HepG2 (cell line): ENCODE results near the gene CLIC1. TPM values are rescaled to one million over a fixed set of nuclear protein-coding genes. Genes with fewer than 3 reads are reported as not detected.

Experiments
- ATAC-seq: fragments of 200-7000 bp; cut with Tn5 transposase; 3 replicates; pipeline ENCODE4 v1.9.1; 2020; ENCODE audit warnings: mild to moderate bottlenecking, moderate library complexity
- BruUV-seq: library from RNA; stranded (reverse); fragments of 400-500 nt; replicated peaks from 2 replicates; lab custom pipeline; 2021; lab: Mats Ljungman, UMichigan
- CTCF ChIA-PET: fragments of 300-600 bp; formaldehyde crosslinking; extraction: SDS; loops from one replicate; lab custom pipeline; 2021; ENCODE audit warnings: low total read pairs, inconsistent platforms, low intra/inter-chr PET ratio; lab: Yijun Ruan, JAX
- POLR2A ChIA-PET: fragments of 350-600 bp; sonication (Branson Sonifier 250); formaldehyde crosslinking; loops from one replicate; lab custom pipeline; 2020; ENCODE audit warnings: antibody characterized with exemption, inconsistent platforms; lab: Yijun Ruan, JAX
- DNase-seq: peaks from one replicate; pipeline ENCODE4 v3.0.0-alpha.2; 2015; ENCODE audit warnings: low spot score
- FAIRE-seq: peaks from 3 replicates; lab custom pipeline; 2011; peaks lifted over from hg19 to GRCh38; lab: Jason Lieb, UNC
- H2AFZ ChIP-seq: one replicate; pipeline ENCODE4 v1.6.1; 2011; ENCODE audit warnings: low read length, inconsistent platforms
- H3K27ac ChIP-seq: fragments of 300-600 bp; 3 replicates; pipeline ENCODE4 v1.8.0; 2011; ENCODE audit warnings: mixed run types, mild to moderate bottlenecking, mixed read lengths, low read length, inconsistent platforms; ENCODE audit not compliant: insufficient read depth; ENCODE audit errors: extremely low read length
- H3K27me3 ChIP-seq, 2 experiments: fragments of 200-600 bp in 1 of 2; 2 replicates in 1 of 2; 3 replicates in 1 of 2; pipeline versions ENCODE4 v1.6.0 to v1.8.0; 2011; ENCODE audit warnings: low read length in 2 of 2, mild to moderate bottlenecking in 2 of 2, moderate library complexity in 2 of 2, inconsistent platforms in 1 of 2; ENCODE audit not compliant: insufficient read depth in 2 of 2, control insufficient read depth in 1 of 2
- H3K36me3 ChIP-seq, 2 experiments: fragments of 200-600 bp in 1 of 2; replicated peaks in 1 of 2; 2 replicates in 1 of 2; 3 replicates in 1 of 2; pipeline versions ENCODE4 v1.5.1 to v1.8.0; 2011; ENCODE audit warnings: low read length in 2 of 2, inconsistent platforms in 1 of 2; ENCODE audit not compliant: insufficient read depth in 2 of 2, control insufficient read depth in 1 of 2
- H3K4me1 ChIP-seq: 2 replicates; pipeline ENCODE4 v1.5.1; 2012; ENCODE audit warnings: low read length, inconsistent platforms; ENCODE audit not compliant: insufficient read depth
- H3K4me2 ChIP-seq: 2 replicates; pipeline ENCODE4 v1.6.0; 2011; ENCODE audit warnings: low read depth, low read length, inconsistent platforms
- H3K4me3 ChIP-seq, 3 experiments: fragments of 200-600 bp in 1 of 3; sonication (generic), shearing (Covaris generic) in 1 of 3; replicated peaks in 1 of 3; 2 replicates each; pipeline ENCODE4 v1.5.1; 2011 to 2016; ENCODE audit warnings: low read length in 3 of 3, inconsistent platforms in 2 of 3, low read depth in 2 of 3, mild to moderate bottlenecking in 2 of 3, control low read depth in 1 of 3, mixed read lengths in 1 of 3; ENCODE audit not compliant: insufficient read depth in 1 of 3
- H3K79me2 ChIP-seq: one replicate; pipeline ENCODE4 v1.6.1; 2011; ENCODE audit warnings: low read length, inconsistent platforms; ENCODE audit not compliant: insufficient read depth
- H3K9ac ChIP-seq: 2 replicates; pipeline ENCODE4 v1.6.0; 2011; ENCODE audit warnings: mild to moderate bottlenecking, low read depth, low read length, inconsistent platforms; ENCODE audit not compliant: insufficient read depth
- H3K9me3 ChIP-seq: 2 replicates; pipeline ENCODE4 v1.5.1; 2012; ENCODE audit warnings: mild to moderate bottlenecking, low read length
- H4K20me1 ChIP-seq: 2 replicates; pipeline ENCODE4 v1.6.0; 2011; ENCODE audit warnings: inconsistent platforms, mild to moderate bottlenecking, low read length, moderate library complexity; ENCODE audit not compliant: insufficient read depth
- ATAD3A ChIP-seq: sonication (generic); formaldehyde crosslinking; IDR thresholded peaks from 2 replicates; pipeline ENCODE4 v1.4.0; 2020; ENCODE audit warnings: missing genetic modification reagents
- CCAR2 ChIP-seq: fragments of 200-400 bp; formaldehyde crosslinking; optimal IDR thresholded peaks from 2 replicates; pipeline ENCODE3; 2018; ENCODE audit warnings: low read depth, mild to moderate bottlenecking, low read length, moderate library complexity
- DNMT3B ChIP-seq: conservative IDR thresholded peaks from 2 replicates; pipeline ENCODE4 v1.6.1; 2016; ENCODE audit warnings: missing biosample characterization, control low read depth
- HOXA9 ChIP-seq: sonication (generic); formaldehyde crosslinking; IDR thresholded peaks from 2 replicates; pipeline ENCODE4 v1.8.1; 2022; ENCODE audit warnings: missing genetic modification reagents, mild to moderate bottlenecking, moderate library complexity, borderline replicate concordance
- MED1 ChIP-seq: sonication (generic); formaldehyde crosslinking; IDR thresholded peaks from 2 replicates; pipeline ENCODE4 v1.4.0; 2020; ENCODE audit warnings: missing genetic modification reagents
- NR2F1 ChIP-seq, 2 experiments: fragments of 450-650 bp in 1 of 2; formaldehyde crosslinking in 1 of 2; IDR thresholded peaks; 2 replicates each; pipeline versions ENCODE4 v1.5.0 to v1.6.1; 2016 to 2020; ENCODE audit warnings: mild to moderate bottlenecking in 1 of 2, missing compliant biosample characterization in 1 of 2, missing genetic modification reagents in 1 of 2, moderate library complexity in 1 of 2
- ONECUT2 ChIP-seq: sonication (generic); formaldehyde crosslinking; IDR thresholded peaks from 2 replicates; pipeline ENCODE4 v1.4.0; 2020; ENCODE audit warnings: missing genetic modification reagents
- PBX3 ChIP-seq: sonication (generic); formaldehyde crosslinking; IDR thresholded peaks from 2 replicates; pipeline ENCODE4 v1.8.1; 2023; ENCODE audit warnings: missing genetic modification reagents, inconsistent platforms, borderline replicate concordance
- PHF21A ChIP-seq: sonication (generic); formaldehyde crosslinking; IDR thresholded peaks from 2 replicates; pipeline ENCODE4 v1.5.0; 2020; ENCODE audit warnings: mild to moderate bottlenecking, missing genetic modification reagents
- RFX5 ChIP-seq: IDR thresholded peaks from 2 replicates; pipeline ENCODE4 v1.6.1; 2011; ENCODE audit warnings: low read depth, low read length, improper control_type of control experiment
- SAP130 ChIP-seq: IDR thresholded peaks from 2 replicates; pipeline ENCODE4 v1.6.1; 2016; ENCODE audit warnings: low read depth
- TEAD3 ChIP-seq: optimal IDR thresholded peaks from 2 replicates; pipeline ENCODE3; 2016; ENCODE audit warnings: borderline replicate concordance
- XRCC5 ChIP-seq: fragments of 200-400 bp; formaldehyde crosslinking; optimal IDR thresholded peaks from 2 replicates; pipeline ENCODE3; 2017; ENCODE audit warnings: mild to moderate bottlenecking, low read length
- ZBTB14 ChIP-seq: sonication (generic); formaldehyde crosslinking; IDR thresholded peaks from 2 replicates; pipeline ENCODE4 v1.4.0; 2020; ENCODE audit warnings: missing genetic modification reagents
- ZNF572 ChIP-seq: sonication (generic); formaldehyde crosslinking; IDR thresholded peaks from 2 replicates; pipeline ENCODE4 v1.5.1; 2020; ENCODE audit warnings: mild to moderate bottlenecking, missing genetic modification reagents
- ZNF607 ChIP-seq: sonication (generic); formaldehyde crosslinking; IDR thresholded peaks from 2 replicates; pipeline ENCODE4 v1.5.1; 2020; ENCODE audit warnings: missing genetic modification reagents, mild to moderate bottlenecking, borderline replicate concordance
- ZNF766 ChIP-seq: sonication (generic); formaldehyde crosslinking; IDR thresholded peaks from 2 replicates; pipeline ENCODE4 v1.5.0; 2020; ENCODE audit warnings: missing genetic modification reagents, borderline replicate concordance
- WGBS: methylation state at CpG from one replicate; pipeline ENCODE4 v1.1.6; 2017; ENCODE audit warnings: low lambda C conversion rate; 5-methylcytosine and 5-hydroxymethylcytosine counted together
- in situ Hi-C: cut with HindIII; loops from 2 replicates; pipeline ENCODE4 v1.10.0; 2017; ENCODE audit warnings: low pct_unique_long_range_greater_than_20kb; ENCODE audit not compliant: extremely low pct_ligation_motif_present
- intact Hi-C: fragments of 100-400 bp; cut with micrococcal nuclease; formaldehyde crosslinking; loops from one replicate; pipeline ENCODE4 v1.10.0; 2022; ENCODE audit not compliant: unreplicated experiment
- polyA plus RNA-seq, 8 experiments: library from polyadenylated mRNA; depleted of rRNA in 3 of 8; stranded (reverse) in 7 of 8; unstranded in 1 of 8; fragments of >200 nt; fragmentation: Illumina TruSeq in 4 of 8; extraction: Trizol in 4 of 8; gene quantifications; 2 replicates each; pipeline versions ENCODE4 v1.2.1 to v1.2.3, GENCODE V29; 2011 to 2016; ENCODE audit warnings: low read depth in 4 of 8, missing spikeins in 1 of 8, mixed read lengths in 1 of 8; ENCODE audit not compliant: insufficient read depth in 1 of 8
- total RNA-seq, 5 experiments: library from RNA; depleted of rRNA; stranded (reverse); fragments of >200 nt; fragmentation: Illumina TruSeq; extraction: Trizol; gene quantifications; 2 replicates each; pipeline ENCODE4 v1.2.3, GENCODE V29; 2016; ENCODE audit warnings: low read depth in 1 of 5
- TF ChIP-seq, protein P1 (sequence below): sonication (generic); formaldehyde crosslinking; IDR thresholded peaks from 2 replicates; pipeline ENCODE4 v1.8.1; 2023; ENCODE audit warnings: missing genetic modification reagents, mild to moderate bottlenecking, borderline replicate concordance

The CLIC1 gene
- total and polyA plus RNA-seq, 2 of the 13 experiments (the other 11 are each of a cell fraction or from before 2014, with no cell fraction given), result 602 to 891 TPM

DNA sequence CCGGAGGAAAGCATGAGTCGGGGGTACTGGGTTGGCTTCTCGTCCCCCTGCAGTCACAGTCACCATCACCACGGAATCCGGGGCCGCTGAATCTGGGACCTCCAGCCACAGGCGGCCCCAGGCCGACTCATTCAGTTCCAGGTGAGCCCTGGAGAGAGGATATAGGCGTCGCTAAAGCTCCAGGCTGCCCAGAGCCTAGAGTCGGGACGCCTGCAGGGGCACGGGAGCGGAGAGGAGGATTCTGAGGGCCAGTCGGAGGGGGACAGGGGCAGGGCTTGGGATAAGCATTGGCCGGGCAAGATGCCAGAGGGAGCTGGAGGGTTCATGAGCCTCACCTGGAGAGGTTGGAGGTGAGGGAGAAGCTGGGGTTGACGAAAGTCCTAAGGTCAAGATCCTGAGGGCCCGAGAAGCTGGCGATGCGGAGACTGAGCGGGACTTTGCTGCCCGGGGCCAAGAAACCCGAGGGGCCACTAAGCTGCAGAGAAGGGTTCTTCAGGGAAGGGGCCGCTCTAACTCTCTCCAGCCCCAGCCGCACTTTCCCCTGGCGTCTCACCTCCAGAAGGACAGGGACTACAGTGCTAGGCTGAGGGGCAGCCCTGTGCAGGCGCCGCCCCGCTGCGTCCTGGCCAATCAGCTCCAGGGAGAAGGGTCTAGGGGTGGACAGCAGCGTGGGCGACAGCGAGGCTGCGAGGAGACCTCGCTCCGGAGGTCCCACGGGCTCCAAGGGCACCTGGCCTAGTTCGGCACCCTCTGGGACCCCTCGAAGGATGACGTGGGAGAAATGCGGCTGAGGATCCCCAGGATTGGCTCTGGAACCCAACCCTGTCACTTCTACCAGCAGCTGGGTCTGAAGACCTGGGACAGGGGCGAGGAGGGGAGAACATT lies 29.8 kb upstream of the CLIC1 start:
- Histone ChIP-seq H3K4me1 (peaks cover 50% of the 10 kb centered on the region), H3K9ac (peak overlapping the region; percentile 66), H2AFZ (no peak overlapping the region), H3K27ac (no peak overlapping the region), H3K36me3 (peaks cover 0 to 1% of the 10 kb centered on the region in 2 experiments; a peak in 1 of 5 replicates), H3K27me3 (no peaks in the 10 kb centered on the region), H3K4me3 (peak overlapping the region; percentile 46 to 74 (median 56)), H4K20me1 (no peaks in the 10 kb centered on the region), H3K9me3 (no peaks in the 10 kb centered on the region), H3K79me2 (no peaks in the 10 kb centered on the region), H3K4me2 (peak overlapping the region; percentile 90)
- in situ Hi-C loops (loop anchor here (5.0 kb wide), 2 partner anchors 34 to 84 kb away; partner anchors contain the start of gene LY6G5C), intact Hi-C loops (no loop called here)
- WGBS, result 21% methylated on average over 42 of the region's 42 CpGs
- FAIRE-seq (peak; percentile 84), DNase-seq (peak; percentile 67), ATAC-seq (peak; percentile 95)
- CTCF ChIA-PET, result interaction anchor here (0.9 kb wide), 1 partner anchor 36 kb away, joined by 4 read pairs; no protein-coding TSS in a partner anchor
- BruUV-seq, result no TSS peak
- POLR2A ChIA-PET, result interaction anchor here (0.7 to 2.3 kb wide), 37 partner anchors 9 to 155 kb away, joined by 3 to 172 read pairs (median 5); partner anchors contain the start of genes ABHD16A, APOM, BAG6 and C6orf47
- TF ChIP-seq PHF21A (CRISPR knock-in tag), result no peak; the same call in 1 of the 2 replicates
- TF ChIP-seq ZNF572 (CRISPR knock-in tag), result 0 out of 2 replicates have a peak, but pooled peaks have one; percentile 45
- no peak for TF ChIP-seq CCAR2
- no peak for TF ChIP-seq HOXA9 (CRISPR knock-in tag)
- peak; percentile 79 for TF ChIP-seq SAP130 (CRISPR knock-in tag)
- TF ChIP-seq, protein P1, sequence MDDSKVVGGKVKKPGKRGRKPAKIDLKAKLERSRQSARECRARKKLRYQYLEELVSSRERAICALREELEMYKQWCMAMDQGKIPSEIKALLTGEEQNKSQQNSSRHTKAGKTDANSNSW, result peak; percentile 75; the same call in 1 of the 2 replicates
- no peak for TF ChIP-seq ZBTB14 (CRISPR knock-in tag)
- no peak for TF ChIP-seq XRCC5
- no peak for TF ChIP-seq DNMT3B (CRISPR knock-in tag)
- no peak for TF ChIP-seq NR2F1 (CRISPR knock-in tag; IDR thresholded peaks at IDR 0.05)
- peak; percentile 79; the same call in 1 of the 2 replicates for TF ChIP-seq ATAD3A (CRISPR knock-in tag)
- peak; percentile 13 for TF ChIP-seq TEAD3
- peak; percentile 48; the same call in 1 of the 2 replicates for TF ChIP-seq ZNF766
- no peak for TF ChIP-seq RFX5
- 0 out of 2 replicates have a peak, but pooled peaks have one; percentile 67 for TF ChIP-seq MED1 (CRISPR knock-in tag)
- no peak for TF ChIP-seq PBX3
- TF ChIP-seq ONECUT2 (CRISPR knock-in tag), result no peak
- TF ChIP-seq ZNF607 (CRISPR knock-in tag), result peak; percentile 64; the same call in 1 of the 2 replicates
